Activated CD8-positive, alpha-beta T cell treated with anti-CD3 and anti-CD28 coated beads for 36 hours (primary cell): Measurements from ENCODE around the gene CEP83. TPM values are rescaled to one million over a fixed set of nuclear protein-coding genes. Genes with fewer than 3 reads are reported as not detected.
A peak's percentile ranks its signal among the peaks of the same experiment; 100 is the strongest.

Experiments
- ATAC-seq: fragments of 200-7000 bp; cut with Tn5 transposase; one replicate; pipeline ENCODE4 v1.10.0; 2021; ENCODE audit warnings: mild to moderate bottlenecking, moderate library complexity
- CTCF ChIA-PET: fragments of 350-600 bp; sonication (Branson Sonifier 250); formaldehyde crosslinking; loops from one replicate; lab custom pipeline; 2021; ENCODE audit warnings: antibody characterized with exemption; lab: Charles Lee
- POLR2A ChIA-PET: fragments of 350-600 bp; sonication (Branson Sonifier 250); formaldehyde crosslinking; loops from one replicate; lab custom pipeline; 2021; ENCODE audit warnings: antibody characterized with exemption; lab: Charles Lee
- DNase-seq: peaks from one replicate; pipeline ENCODE4 v3.0.0-alpha.2; 2020
- H3K27ac Mint-ChIP-seq: one replicate; pipeline ENCODE4 v1.8.0; 2021; ENCODE audit warnings: mild to moderate bottlenecking, mixed read lengths
- H3K27me3 Mint-ChIP-seq: one replicate; pipeline ENCODE4 v1.8.0; 2021; ENCODE audit warnings: mixed read lengths
- H3K36me3 Mint-ChIP-seq: one replicate; pipeline ENCODE4 v1.8.0; 2021; ENCODE audit warnings: low read depth, mixed read lengths
- H3K4me1 Mint-ChIP-seq: one replicate; pipeline ENCODE4 v1.8.0; 2021; ENCODE audit warnings: low read depth, mixed read lengths
- H3K4me3 Mint-ChIP-seq: one replicate; pipeline ENCODE4 v1.8.0; 2021; ENCODE audit warnings: mild to moderate bottlenecking, moderate library complexity, mixed read lengths
- H3K9me3 Mint-ChIP-seq: one replicate; pipeline ENCODE4 v1.8.0; 2021; ENCODE audit warnings: mixed read lengths
- intact Hi-C: fragments of 100-400 bp; cut with micrococcal nuclease; formaldehyde crosslinking; loops from one replicate; pipeline ENCODE4 v1.10.0; 2022
- total RNA-seq, 2 experiments: library from RNA; stranded (reverse); gene quantifications; one replicate each; pipeline ENCODE4 v1.2.3, GENCODE V29; 2021
- TF ChIP-seq, protein P1 (sequence below): fragments of 200-600 bp; IDR thresholded peaks from one replicate; pipeline ENCODE4 v1.8.0; 2022; ENCODE audit warnings: antibody characterized with exemption, mild to moderate bottlenecking

Gene CEP83, protein sequence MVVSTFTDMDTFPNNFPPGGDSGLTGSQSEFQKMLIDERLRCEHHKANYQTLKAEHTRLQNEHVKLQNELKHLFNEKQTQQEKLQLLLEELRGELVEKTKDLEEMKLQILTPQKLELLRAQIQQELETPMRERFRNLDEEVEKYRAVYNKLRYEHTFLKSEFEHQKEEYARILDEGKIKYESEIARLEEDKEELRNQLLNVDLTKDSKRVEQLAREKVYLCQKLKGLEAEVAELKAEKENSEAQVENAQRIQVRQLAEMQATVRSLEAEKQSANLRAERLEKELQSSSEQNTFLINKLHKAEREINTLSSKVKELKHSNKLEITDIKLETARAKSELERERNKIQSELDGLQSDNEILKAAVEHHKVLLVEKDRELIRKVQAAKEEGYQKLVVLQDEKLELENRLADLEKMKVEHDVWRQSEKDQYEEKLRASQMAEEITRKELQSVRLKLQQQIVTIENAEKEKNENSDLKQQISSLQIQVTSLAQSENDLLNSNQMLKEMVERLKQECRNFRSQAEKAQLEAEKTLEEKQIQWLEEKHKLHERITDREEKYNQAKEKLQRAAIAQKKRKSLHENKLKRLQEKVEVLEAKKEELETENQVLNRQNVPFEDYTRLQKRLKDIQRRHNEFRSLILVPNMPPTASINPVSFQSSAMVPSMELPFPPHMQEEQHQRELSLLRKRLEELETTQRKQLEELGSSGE
- 10 to 100 TPM; 23.5 to 26.5 TPM for total RNA-seq

DNA sequence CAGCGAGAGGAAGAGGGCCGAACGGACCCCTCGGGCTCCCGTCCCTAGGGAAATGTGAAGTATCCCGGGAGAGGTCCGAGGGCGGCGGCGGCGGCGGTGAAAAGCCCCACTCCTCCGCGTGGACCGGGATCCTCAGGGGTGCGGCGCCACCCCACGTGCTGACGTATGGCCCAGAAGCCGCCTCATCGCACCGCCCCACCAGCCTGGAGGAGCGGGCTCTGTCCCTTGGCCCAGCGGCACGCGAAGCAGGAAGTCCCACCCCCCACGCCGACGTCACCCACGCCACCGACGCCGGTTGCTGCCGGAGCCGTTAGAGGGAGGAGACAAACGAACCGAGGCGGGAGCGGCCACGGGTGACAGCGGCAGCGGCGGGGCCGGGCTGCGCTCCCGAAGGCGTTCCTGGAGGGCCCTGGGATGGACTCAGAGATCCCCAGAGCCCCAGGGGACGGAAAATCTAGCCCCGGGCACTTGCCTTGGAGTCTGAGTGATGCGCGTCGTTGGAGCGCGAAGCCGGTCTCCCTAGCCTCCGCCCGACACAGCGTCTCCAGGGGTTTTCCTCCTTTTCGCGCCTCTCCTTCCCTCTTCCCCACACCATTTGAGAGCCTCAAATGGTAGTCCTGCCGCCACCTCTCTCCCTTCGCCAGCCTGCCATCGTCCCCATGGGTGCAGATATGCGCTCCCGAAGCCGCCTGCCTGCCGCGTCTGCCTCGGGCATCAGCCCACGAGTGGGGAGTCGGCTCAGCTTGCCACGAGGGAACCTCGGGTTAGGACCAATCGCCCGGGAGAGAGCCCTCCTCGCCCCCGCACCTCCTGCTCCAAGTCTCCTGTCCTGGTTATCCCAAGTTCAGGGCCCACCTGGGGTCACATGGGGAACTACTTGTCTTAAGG is at the start of gene CEP83:
Gene CEP83 (minus strand): TSS at position 140 of the 888 bp plus-strand sequence. CDS start 47,377 bp downstream, outside the sequence.
- Mint-ChIP-seq H3K4me1 (peaks cover 29% of the 10 kb centered on the region), H3K36me3 (peaks cover 27% of the 10 kb centered on the region), H3K9me3 (peaks cover 2% of the 10 kb centered on the region), H3K4me3 (peak within 1 kb of the TSS; percentile 87), H3K27me3 (peaks cover 2% of the 10 kb centered on the region), H3K27ac (peak within 1 kb of the TSS; percentile 92)
- ChIA-PET POLR2A (interaction anchor here (0.5 to 0.7 kb wide), 3 partner anchors 13 to 299 kb away, joined by 3 to 5 read pairs (median 3); no protein-coding TSS in a partner anchor), CTCF (interaction anchor here (0.9 to 1.3 kb wide), 4 partner anchors 24 to 252 kb away, joined by 3 to 7 read pairs (median 4); no protein-coding TSS in a partner anchor)
- TF ChIP-seq, protein P1, sequence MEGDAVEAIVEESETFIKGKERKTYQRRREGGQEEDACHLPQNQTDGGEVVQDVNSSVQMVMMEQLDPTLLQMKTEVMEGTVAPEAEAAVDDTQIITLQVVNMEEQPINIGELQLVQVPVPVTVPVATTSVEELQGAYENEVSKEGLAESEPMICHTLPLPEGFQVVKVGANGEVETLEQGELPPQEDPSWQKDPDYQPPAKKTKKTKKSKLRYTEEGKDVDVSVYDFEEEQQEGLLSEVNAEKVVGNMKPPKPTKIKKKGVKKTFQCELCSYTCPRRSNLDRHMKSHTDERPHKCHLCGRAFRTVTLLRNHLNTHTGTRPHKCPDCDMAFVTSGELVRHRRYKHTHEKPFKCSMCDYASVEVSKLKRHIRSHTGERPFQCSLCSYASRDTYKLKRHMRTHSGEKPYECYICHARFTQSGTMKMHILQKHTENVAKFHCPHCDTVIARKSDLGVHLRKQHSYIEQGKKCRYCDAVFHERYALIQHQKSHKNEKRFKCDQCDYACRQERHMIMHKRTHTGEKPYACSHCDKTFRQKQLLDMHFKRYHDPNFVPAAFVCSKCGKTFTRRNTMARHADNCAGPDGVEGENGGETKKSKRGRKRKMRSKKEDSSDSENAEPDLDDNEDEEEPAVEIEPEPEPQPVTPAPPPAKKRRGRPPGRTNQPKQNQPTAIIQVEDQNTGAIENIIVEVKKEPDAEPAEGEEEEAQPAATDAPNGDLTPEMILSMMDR, result no peak
- intact Hi-C loops, result loop anchor here (2.0 kb wide), 1 partner anchor 155 kb away; no protein-coding TSS in a partner anchor
- DNase-seq, result peak; percentile 98
- peak; percentile 98 for ATAC-seq

DNA sequence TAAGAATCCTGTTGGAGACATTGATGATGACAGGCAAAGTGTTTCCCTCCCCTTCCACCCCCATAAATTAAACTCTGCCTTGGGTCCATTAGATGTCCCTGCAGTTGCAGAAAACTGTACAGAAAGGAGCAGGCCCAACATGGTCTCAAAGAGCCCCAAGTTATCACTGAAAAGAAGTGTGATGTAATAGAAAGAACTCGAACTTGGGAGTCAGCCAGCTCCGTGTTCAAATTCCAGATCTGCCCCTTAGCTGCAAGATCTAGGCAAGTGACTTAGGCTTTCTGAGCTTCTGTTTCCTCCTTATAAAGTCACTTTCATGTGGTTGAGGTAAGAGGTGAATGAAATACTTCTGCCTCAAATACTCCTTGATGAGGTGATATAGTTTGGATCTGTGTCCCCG is 49.6 kb upstream of the CEP83 start:
- Mint-ChIP-seq H3K4me1 (no peaks in the 10 kb centered on the region), H3K36me3 (no peaks in the 10 kb centered on the region), H3K9me3 (no peaks in the 10 kb centered on the region), H3K4me3 (no peak overlapping the region), H3K27me3 (no peaks in the 10 kb centered on the region), H3K27ac (no peak overlapping the region)
- ChIA-PET POLR2A (interaction anchor here (0.7 kb wide), 1 partner anchor 50 kb away, joined by 3 read pairs; no protein-coding TSS in a partner anchor), CTCF (no interaction called here)
- intact Hi-C loops, result no loop called here
- DNase-seq (no peak), ATAC-seq (no peak)
- TF ChIP-seq, protein P1, result no peak

DNA sequence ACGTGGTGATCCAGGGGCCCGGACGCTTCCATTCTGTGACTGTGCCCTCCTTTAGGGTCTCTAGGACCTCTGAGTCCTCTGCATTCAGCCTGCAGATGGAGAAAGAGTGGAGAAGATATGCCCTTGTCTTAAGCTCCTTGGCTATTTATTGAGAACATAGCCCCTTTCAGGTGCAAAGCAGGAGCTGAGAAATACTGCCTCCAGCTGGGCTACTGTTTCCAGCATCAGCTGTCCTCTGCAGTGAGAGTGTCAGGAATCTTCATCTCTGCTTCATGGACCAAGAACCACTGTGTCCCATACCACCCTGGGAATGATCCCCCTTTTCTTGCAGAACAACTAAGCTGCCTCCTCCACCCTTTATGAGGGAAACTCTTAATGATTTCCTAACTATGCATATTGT is 47.8 kb upstream of the CEP83 start:
- TF ChIP-seq, protein P1, result no peak
- ChIA-PET POLR2A (no interaction called here), CTCF (no interaction called here)
- Mint-ChIP-seq H3K9me3 (peaks cover 2% of the 10 kb centered on the region), H3K4me3 (no peak overlapping the region), H3K4me1 (no peaks in the 10 kb centered on the region), H3K27ac (no peak overlapping the region), H3K27me3 (no peaks in the 10 kb centered on the region), H3K36me3 (no peaks in the 10 kb centered on the region)
- ATAC-seq, result no peak
- DNase-seq, result no peak
- intact Hi-C loops, result no loop called here

DNA sequence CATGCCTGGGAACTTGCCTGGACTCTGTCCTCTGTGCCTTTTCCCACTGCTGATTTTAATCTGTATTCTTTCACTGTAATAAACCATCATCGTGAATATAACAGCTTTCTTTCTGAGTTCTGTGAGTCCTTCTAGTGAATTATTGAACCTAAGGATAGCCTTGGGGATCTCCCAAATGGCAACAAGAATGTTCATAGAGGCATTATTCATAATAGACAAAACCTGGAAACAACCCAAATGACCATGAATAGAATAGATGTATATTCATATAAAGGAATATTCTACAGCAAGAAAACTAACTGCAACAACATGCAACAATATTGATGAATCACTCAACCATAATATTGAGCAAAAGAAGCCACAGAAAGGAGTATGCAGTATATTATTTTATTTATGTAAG is 44.7 kb upstream of the CEP83 start:
- intact Hi-C loops, result no loop called here
- TF ChIP-seq, protein P1, result no peak
- DNase-seq, result no peak
- Mint-ChIP-seq H3K4me3 (no peak overlapping the region), H3K9me3 (peaks cover 2% of the 10 kb centered on the region), H3K36me3 (no peaks in the 10 kb centered on the region), H3K27ac (no peak overlapping the region), H3K27me3 (no peaks in the 10 kb centered on the region), H3K4me1 (peaks cover 2% of the 10 kb centered on the region)
- ChIA-PET POLR2A (no interaction called here), CTCF (no interaction called here)
- ATAC-seq, result no peak
